KMS-11 (cell line): ENCODE measurements around the gene CAMKV.
"Not testable (repeated sequence)": the region's sequence is repeated elsewhere in the genome, so short reads cannot be mapped to it uniquely, and the experiment has no call there.

Experiments
- H2AFZ ChIP-seq: fragments of 200-600 bp; sonication (generic); 2 replicates; pipeline ENCODE4 v1.6.1; 2016; ENCODE audit warnings: antibody characterized with exemption, mixed run types, low read depth
- H3K27ac ChIP-seq: fragments of 200-600 bp; sonication (generic); 2 replicates; pipeline ENCODE4 v1.6.1; 2016; ENCODE audit warnings: mild to moderate bottlenecking, mixed run types
- H3K27me3 ChIP-seq: fragments of 200-600 bp; sonication (generic); 2 replicates; pipeline ENCODE4 v1.6.1; 2017; ENCODE audit warnings: mild to moderate bottlenecking, low read depth, mixed run types, moderate library complexity; ENCODE audit not compliant: insufficient read depth
- H3K36me3 ChIP-seq: fragments of 200-600 bp; sonication (generic); 2 replicates; pipeline ENCODE4 v1.6.1; 2017; ENCODE audit warnings: mild to moderate bottlenecking, mixed run types; ENCODE audit not compliant: insufficient read depth
- H3K4me1 ChIP-seq: fragments of 200-600 bp; sonication (generic); 2 replicates; pipeline ENCODE4 v1.6.1; 2016; ENCODE audit warnings: mild to moderate bottlenecking, low read depth, mixed run types; ENCODE audit not compliant: poor library complexity, severe bottlenecking
- H3K4me2 ChIP-seq: fragments of 200-600 bp; sonication (generic); 2 replicates; pipeline ENCODE4 v1.7.0; 2016; ENCODE audit warnings: mild to moderate bottlenecking, mixed run types
- H3K4me3 ChIP-seq: fragments of 200-600 bp; sonication (generic); IDR thresholded peaks from 2 replicates; pipeline ENCODE4 v1.6.1; 2017; ENCODE audit warnings: low read depth, low read length, mixed read lengths; ENCODE audit not compliant: insufficient read depth
- H3K79me2 ChIP-seq: fragments of 200-600 bp; sonication (generic); 2 replicates; pipeline ENCODE4 v1.6.1; 2016; ENCODE audit warnings: low read depth, mixed run types; ENCODE audit not compliant: insufficient read depth
- H3K9ac ChIP-seq: fragments of 200-600 bp; sonication (generic); 2 replicates; pipeline ENCODE4 v1.6.1; 2016; ENCODE audit warnings: mild to moderate bottlenecking, mixed run types
- H4K20me1 ChIP-seq: fragments of 200-600 bp; sonication (generic); 2 replicates; pipeline ENCODE4 v1.6.1; 2016; ENCODE audit warnings: mild to moderate bottlenecking, mixed run types; ENCODE audit not compliant: insufficient read depth
- TF ChIP-seq, protein P1 (sequence below): fragments of 200-600 bp; sonication (generic); conservative IDR thresholded peaks from 2 replicates; pipeline ENCODE4 v1.6.1; 2017; ENCODE audit warnings: low read depth, mild to moderate bottlenecking, antibody characterized with exemption, low read length, moderate library complexity, mixed read lengths

CAMKV gene

GRCh38 chr3:49908373-49909199 lies 38.9 kb upstream of the CAMKV start:
- Histone ChIP-seq H2AFZ (no peak overlapping the region), H3K79me2 (no peaks in the 10 kb centered on the region), H3K27me3 (no peaks in the 10 kb centered on the region), H3K4me2 (no peak overlapping the region), H3K9ac (no peak overlapping the region), H3K4me1 (no peaks in the 10 kb centered on the region), H3K4me3 (no peak overlapping the region), H4K20me1 (no peaks in the 10 kb centered on the region), H3K36me3 (no peaks in the 10 kb centered on the region), H3K27ac (no peak overlapping the region)
- TF ChIP-seq, protein P1, sequence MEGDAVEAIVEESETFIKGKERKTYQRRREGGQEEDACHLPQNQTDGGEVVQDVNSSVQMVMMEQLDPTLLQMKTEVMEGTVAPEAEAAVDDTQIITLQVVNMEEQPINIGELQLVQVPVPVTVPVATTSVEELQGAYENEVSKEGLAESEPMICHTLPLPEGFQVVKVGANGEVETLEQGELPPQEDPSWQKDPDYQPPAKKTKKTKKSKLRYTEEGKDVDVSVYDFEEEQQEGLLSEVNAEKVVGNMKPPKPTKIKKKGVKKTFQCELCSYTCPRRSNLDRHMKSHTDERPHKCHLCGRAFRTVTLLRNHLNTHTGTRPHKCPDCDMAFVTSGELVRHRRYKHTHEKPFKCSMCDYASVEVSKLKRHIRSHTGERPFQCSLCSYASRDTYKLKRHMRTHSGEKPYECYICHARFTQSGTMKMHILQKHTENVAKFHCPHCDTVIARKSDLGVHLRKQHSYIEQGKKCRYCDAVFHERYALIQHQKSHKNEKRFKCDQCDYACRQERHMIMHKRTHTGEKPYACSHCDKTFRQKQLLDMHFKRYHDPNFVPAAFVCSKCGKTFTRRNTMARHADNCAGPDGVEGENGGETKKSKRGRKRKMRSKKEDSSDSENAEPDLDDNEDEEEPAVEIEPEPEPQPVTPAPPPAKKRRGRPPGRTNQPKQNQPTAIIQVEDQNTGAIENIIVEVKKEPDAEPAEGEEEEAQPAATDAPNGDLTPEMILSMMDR, result no peak

DNA sequence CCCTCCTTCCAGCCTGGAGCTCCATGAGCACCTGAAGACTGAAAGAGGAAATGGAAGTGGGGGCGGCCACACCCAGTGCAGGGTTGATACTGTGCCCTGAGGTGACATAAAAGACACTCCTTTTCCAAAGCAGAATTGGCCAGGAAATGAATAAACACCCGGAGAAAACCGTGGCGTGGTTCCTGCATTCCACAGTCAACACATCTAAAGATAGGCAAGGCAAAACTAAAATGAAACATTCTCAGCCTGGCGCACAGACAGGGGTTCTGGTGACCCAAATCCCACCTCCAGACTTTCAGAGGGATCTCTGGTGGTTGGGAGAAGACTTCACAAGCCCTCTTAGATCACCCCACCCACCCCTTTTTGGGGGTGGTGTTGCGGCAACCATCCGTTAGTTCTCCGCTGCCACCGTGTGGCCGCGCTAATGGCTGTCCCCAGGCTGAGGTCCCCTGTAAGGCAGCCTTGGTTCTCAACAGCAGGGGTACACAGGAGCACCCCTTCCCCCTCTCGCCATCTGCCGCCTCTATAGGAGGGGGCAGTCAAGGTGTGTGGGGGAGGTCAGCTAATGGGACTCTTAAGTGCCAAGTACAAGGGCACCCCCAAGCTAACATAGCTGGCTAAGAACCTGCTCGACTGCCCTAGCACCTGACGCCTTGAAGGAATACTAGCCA lies 36.5 kb upstream of the CAMKV start:
- H3K4me3 ChIP-seq, result no peak overlapping the region
- H3K27ac ChIP-seq, result no peak overlapping the region
- no peak overlapping the region for H2AFZ ChIP-seq
- TF ChIP-seq, protein P1, result no peak
- no peaks in the 10 kb centered on the region for H3K27me3 ChIP-seq
- no peak overlapping the region for H3K4me2 ChIP-seq
- H3K4me1 ChIP-seq, result peaks cover 11% of the 10 kb centered on the region
- H4K20me1 ChIP-seq, result no peaks in the 10 kb centered on the region
- H3K9ac ChIP-seq, result no peak overlapping the region
- no peaks in the 10 kb centered on the region for H3K36me3 ChIP-seq
- H3K79me2 ChIP-seq, result no peaks in the 10 kb centered on the region

- H3K4me2 ChIP-seq, H3K9ac ChIP-seq, H3K27me3 ChIP-seq, H3K36me3 ChIP-seq, H3K4me3 ChIP-seq, H2AFZ ChIP-seq, H3K27ac ChIP-seq, H3K79me2 ChIP-seq, H4K20me1 ChIP-seq: not testable (repeated sequence)
- peaks cover 13% of the 10 kb centered on the region for H3K4me1 ChIP-seq
These were observed 34.7 kb upstream of the CAMKV start for GRCh38 chr3:49904448-49904847.

DNA sequence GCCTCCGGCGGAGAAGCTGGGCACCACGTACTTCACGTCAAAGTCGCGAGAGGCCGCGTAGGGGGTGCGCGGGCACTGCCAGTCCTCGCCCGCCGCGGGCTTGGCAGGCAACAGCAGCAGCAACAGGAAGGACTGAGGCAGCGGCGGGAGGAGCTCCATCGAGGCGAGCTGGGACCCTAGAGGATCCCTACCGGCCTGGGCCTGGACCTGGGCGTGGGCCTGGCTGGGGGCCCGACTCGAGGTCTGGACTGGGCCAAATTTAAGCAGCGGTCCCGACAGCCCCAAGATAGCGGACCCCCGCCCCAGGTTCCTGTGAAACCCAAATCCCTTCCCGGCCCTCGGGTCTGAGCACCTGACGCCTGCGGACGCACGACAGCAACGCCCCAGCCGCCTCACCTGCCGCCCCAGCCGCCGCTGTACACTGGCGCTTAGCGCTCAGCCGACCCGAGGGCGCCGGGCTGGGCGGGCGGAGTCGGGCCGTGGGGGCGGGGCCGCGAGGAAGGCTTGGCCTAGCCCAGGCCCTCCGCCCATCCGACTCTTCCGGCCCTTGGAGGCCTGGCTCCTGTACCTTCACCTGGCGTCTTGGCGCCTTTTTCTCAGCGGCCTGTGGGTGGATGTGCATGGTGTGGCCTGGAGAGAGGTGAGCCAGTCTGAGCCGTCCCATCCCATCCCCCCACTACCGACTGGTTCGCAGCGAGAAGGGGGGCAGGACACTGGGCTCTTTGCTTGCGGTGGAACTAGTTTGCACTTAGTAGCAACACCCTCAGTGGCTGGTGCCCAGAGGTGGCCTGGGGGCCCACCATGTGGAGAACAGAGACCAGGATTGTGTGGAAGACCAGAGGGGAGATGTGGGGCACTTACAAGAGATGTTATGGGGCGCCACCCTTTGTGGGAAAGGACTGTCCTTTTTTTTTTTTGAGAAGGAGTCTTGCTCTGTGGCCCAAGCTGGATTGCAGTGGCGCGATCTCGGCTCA lies 34.0 kb upstream of the CAMKV start, which contains the start of gene MST1R:
Gene MST1R, minus strand, starts transcription at position 423 of the 974 bp plus-strand sequence. Its CDS starts 264 bp downstream, at position 159.
- Histone ChIP-seq H4K20me1 (no peaks in the 10 kb centered on the region), H3K79me2 (no peaks in the 10 kb centered on the region), H3K4me1 (peaks cover 13% of the 10 kb centered on the region), H2AFZ (no peak within 1 kb of the TSS), H3K27ac (no peak within 1 kb of the TSS), H3K9ac (no peak within 1 kb of the TSS), H3K27me3 (no peaks in the 10 kb centered on the region), H3K4me2 (no peak within 1 kb of the TSS), H3K36me3 (no peaks in the 10 kb centered on the region), H3K4me3 (no peak within 1 kb of the TSS)
- TF ChIP-seq, protein P1, result no peak
